KOPT-K1 (cell line): ENCODE results near the gene PTPRN2.

ENCODE experiments used
- H3K27ac ChIP-seq: fragments of 200-600 bp; sonication (generic); 2 replicates; pipeline ENCODE4 v1.5.1; 2016; ENCODE audit warnings: antibody characterized with exemption, mild to moderate bottlenecking, low read depth, low read length; ENCODE audit not compliant: poor library complexity, severe bottlenecking
- H3K36me3 ChIP-seq: fragments of 200-600 bp; sonication (generic); 2 replicates; pipeline ENCODE4 v1.5.1; 2017; ENCODE audit warnings: antibody characterized with exemption, mild to moderate bottlenecking, low read length, moderate library complexity; ENCODE audit not compliant: insufficient read depth
- H3K9me3 ChIP-seq: fragments of 200-600 bp; sonication (generic); 2 replicates; pipeline ENCODE4 v1.5.1; 2017; ENCODE audit warnings: antibody characterized with exemption, low read length, mild to moderate bottlenecking; ENCODE audit not compliant: insufficient read depth, poor library complexity, severe bottlenecking

Gene PTPRN2

GRCh38 chr7:157961731-157962457, 625.7 kb downstream of the PTPRN2 start:
- peaks cover 11% of the 10 kb centered on the region for H3K9me3 ChIP-seq
- H3K36me3 ChIP-seq, result no peaks in the 10 kb centered on the region
- H3K27ac ChIP-seq, result no peak overlapping the region

GRCh38 chr7:157955348-157955999, 632.1 kb downstream of the PTPRN2 start:
- no peaks in the 10 kb centered on the region for H3K36me3 ChIP-seq
- H3K9me3 ChIP-seq, result peaks cover 13% of the 10 kb centered on the region
- H3K27ac ChIP-seq, result no peak overlapping the region

- Histone ChIP-seq H3K36me3 (no peaks in the 10 kb centered on the region), H3K27ac (no peak overlapping the region), H3K9me3 (peaks cover 13% of the 10 kb centered on the region)
Measured at GRCh38 chr7:157954901-157955300, 632.7 kb downstream of the PTPRN2 start.

- Histone ChIP-seq H3K9me3 (peaks cover 2% of the 10 kb centered on the region), H3K36me3 (no peaks in the 10 kb centered on the region), H3K27ac (no peak overlapping the region)
Measured at GRCh38 chr7:157952841-157953645, 634.6 kb downstream of the PTPRN2 start.

- Histone ChIP-seq H3K36me3 (no peaks in the 10 kb centered on the region), H3K27ac (no peak overlapping the region), H3K9me3 (peaks cover 10% of the 10 kb centered on the region)
Measured at GRCh38 chr7:157952050-157952667, 635.5 kb downstream of the PTPRN2 start.

GRCh38 chr7:157951300-157952049, 636.1 kb downstream of the PTPRN2 start:
- Histone ChIP-seq H3K36me3 (no peaks in the 10 kb centered on the region), H3K9me3 (peaks cover 14% of the 10 kb centered on the region), H3K27ac (no peak overlapping the region)

- Histone ChIP-seq H3K27ac (no peak overlapping the region), H3K36me3 (no peaks in the 10 kb centered on the region), H3K9me3 (peaks cover 16% of the 10 kb centered on the region)
Measured at GRCh38 chr7:157949711-157950110, 637.9 kb downstream of the PTPRN2 start.

- no peak overlapping the region for H3K27ac ChIP-seq
- peaks cover 16% of the 10 kb centered on the region for H3K9me3 ChIP-seq
- H3K36me3 ChIP-seq, result no peaks in the 10 kb centered on the region
Measured at GRCh38 chr7:157947504-157947903, 640.1 kb downstream of the PTPRN2 start.

- H3K9me3 ChIP-seq, result peaks cover 16% of the 10 kb centered on the region
- H3K27ac ChIP-seq, result no peak overlapping the region
- H3K36me3 ChIP-seq, result no peaks in the 10 kb centered on the region
Measured at GRCh38 chr7:157946398-157947060, 641.1 kb downstream of the PTPRN2 start.

GRCh38 chr7:157945401-157945800, 642.2 kb downstream of the PTPRN2 start:
- no peak overlapping the region for H3K27ac ChIP-seq
- peaks cover 16% of the 10 kb centered on the region for H3K9me3 ChIP-seq
- H3K36me3 ChIP-seq, result no peaks in the 10 kb centered on the region

GRCh38 chr7:157944734-157945291, 642.8 kb downstream of the PTPRN2 start:
- no peaks in the 10 kb centered on the region for H3K36me3 ChIP-seq
- H3K9me3 ChIP-seq, result peaks cover 16% of the 10 kb centered on the region
- H3K27ac ChIP-seq, result no peak overlapping the region

GRCh38 chr7:157944051-157944450, 643.6 kb downstream of the PTPRN2 start:
- H3K27ac ChIP-seq, result no peak overlapping the region
- no peaks in the 10 kb centered on the region for H3K36me3 ChIP-seq
- H3K9me3 ChIP-seq, result peaks cover 16% of the 10 kb centered on the region

GRCh38 chr7:157943561-157943960, 644.1 kb downstream of the PTPRN2 start:
- Histone ChIP-seq H3K9me3 (peaks cover 16% of the 10 kb centered on the region), H3K36me3 (no peaks in the 10 kb centered on the region), H3K27ac (no peak overlapping the region)

GRCh38 chr7:157941210-157941609, 646.4 kb downstream of the PTPRN2 start:
- Histone ChIP-seq H3K36me3 (no peaks in the 10 kb centered on the region), H3K9me3 (no peaks in the 10 kb centered on the region), H3K27ac (no peak overlapping the region)
